ENCODE measurements around the gene MBIP.

DNA sequence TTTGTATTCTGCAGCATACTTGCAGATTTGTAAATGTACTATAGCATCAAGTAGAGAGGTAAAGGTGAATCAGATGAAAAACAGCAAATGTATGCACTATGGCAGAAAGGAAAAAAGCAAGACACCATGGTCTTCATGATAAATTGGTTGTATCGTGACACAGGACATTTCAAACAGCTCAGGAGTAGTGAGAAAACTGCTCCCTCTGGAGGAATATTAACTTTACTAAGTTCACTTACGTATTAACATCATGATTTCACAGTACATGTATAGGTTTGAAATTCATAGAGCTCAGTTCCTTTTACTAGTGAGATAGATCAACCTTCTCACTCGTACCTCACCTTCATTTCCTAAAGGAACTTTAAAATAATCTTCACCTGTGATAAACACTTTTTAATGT lies 6.5 kb downstream of the MBIP start:
- TF ChIP-seq, protein P1, sequence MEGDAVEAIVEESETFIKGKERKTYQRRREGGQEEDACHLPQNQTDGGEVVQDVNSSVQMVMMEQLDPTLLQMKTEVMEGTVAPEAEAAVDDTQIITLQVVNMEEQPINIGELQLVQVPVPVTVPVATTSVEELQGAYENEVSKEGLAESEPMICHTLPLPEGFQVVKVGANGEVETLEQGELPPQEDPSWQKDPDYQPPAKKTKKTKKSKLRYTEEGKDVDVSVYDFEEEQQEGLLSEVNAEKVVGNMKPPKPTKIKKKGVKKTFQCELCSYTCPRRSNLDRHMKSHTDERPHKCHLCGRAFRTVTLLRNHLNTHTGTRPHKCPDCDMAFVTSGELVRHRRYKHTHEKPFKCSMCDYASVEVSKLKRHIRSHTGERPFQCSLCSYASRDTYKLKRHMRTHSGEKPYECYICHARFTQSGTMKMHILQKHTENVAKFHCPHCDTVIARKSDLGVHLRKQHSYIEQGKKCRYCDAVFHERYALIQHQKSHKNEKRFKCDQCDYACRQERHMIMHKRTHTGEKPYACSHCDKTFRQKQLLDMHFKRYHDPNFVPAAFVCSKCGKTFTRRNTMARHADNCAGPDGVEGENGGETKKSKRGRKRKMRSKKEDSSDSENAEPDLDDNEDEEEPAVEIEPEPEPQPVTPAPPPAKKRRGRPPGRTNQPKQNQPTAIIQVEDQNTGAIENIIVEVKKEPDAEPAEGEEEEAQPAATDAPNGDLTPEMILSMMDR (conservative IDR thresholded peaks at IDR 0.05 in 1 of 2, IDR thresholded peaks at IDR 0.05 in 1 of 2; ENCODE audit: low read depth in 1 of 2, low read length in 2 of 2) = no peak
- TF ChIP-seq EZH2 (IDR thresholded peaks at IDR 0.05; ENCODE audit: low read length, missing control alignments) = no peak
